HepG2 (cell line): ENCODE results near the gene PPIC. TPM values are rescaled to one million over a fixed set of nuclear protein-coding genes. Genes with fewer than 3 reads are reported as not detected.

Source experiments
- ATAC-seq: fragments of 200-7000 bp; cut with Tn5 transposase; 3 replicates; pipeline ENCODE4 v1.9.1; 2020; ENCODE audit warnings: mild to moderate bottlenecking, moderate library complexity
- BruUV-seq: library from RNA; stranded (reverse); fragments of 400-500 nt; replicated peaks from 2 replicates; lab custom pipeline; 2021; lab: Mats Ljungman, UMichigan
- CTCF ChIA-PET: fragments of 300-600 bp; formaldehyde crosslinking; extraction: SDS; loops from one replicate; lab custom pipeline; 2021; ENCODE audit warnings: low total read pairs, inconsistent platforms, low intra/inter-chr PET ratio; lab: Yijun Ruan, JAX
- POLR2A ChIA-PET: fragments of 350-600 bp; sonication (Branson Sonifier 250); formaldehyde crosslinking; loops from one replicate; lab custom pipeline; 2020; ENCODE audit warnings: antibody characterized with exemption, inconsistent platforms; lab: Yijun Ruan, JAX
- DNase-seq: peaks from one replicate; pipeline ENCODE4 v3.0.0-alpha.2; 2015; ENCODE audit warnings: low spot score
- FAIRE-seq: peaks from 3 replicates; lab custom pipeline; 2011; peaks lifted over from hg19 to GRCh38; lab: Jason Lieb, UNC
- H2AFZ ChIP-seq: one replicate; pipeline ENCODE4 v1.6.1; 2011; ENCODE audit warnings: low read length, inconsistent platforms
- H3K27ac ChIP-seq: fragments of 300-600 bp; 3 replicates; pipeline ENCODE4 v1.8.0; 2011; ENCODE audit warnings: mixed run types, mild to moderate bottlenecking, mixed read lengths, low read length, inconsistent platforms; ENCODE audit not compliant: insufficient read depth; ENCODE audit errors: extremely low read length
- H3K27me3 ChIP-seq, 2 experiments: fragments of 200-600 bp in 1 of 2; 2 replicates in 1 of 2; 3 replicates in 1 of 2; pipeline versions ENCODE4 v1.6.0 to v1.8.0; 2011; ENCODE audit warnings: low read length in 2 of 2, mild to moderate bottlenecking in 2 of 2, moderate library complexity in 2 of 2, inconsistent platforms in 1 of 2; ENCODE audit not compliant: insufficient read depth in 2 of 2, control insufficient read depth in 1 of 2
- H3K36me3 ChIP-seq, 2 experiments: fragments of 200-600 bp in 1 of 2; replicated peaks in 1 of 2; 2 replicates in 1 of 2; 3 replicates in 1 of 2; pipeline versions ENCODE4 v1.5.1 to v1.8.0; 2011; ENCODE audit warnings: low read length in 2 of 2, inconsistent platforms in 1 of 2; ENCODE audit not compliant: insufficient read depth in 2 of 2, control insufficient read depth in 1 of 2
- H3K4me1 ChIP-seq: 2 replicates; pipeline ENCODE4 v1.5.1; 2012; ENCODE audit warnings: low read length, inconsistent platforms; ENCODE audit not compliant: insufficient read depth
- H3K4me2 ChIP-seq: 2 replicates; pipeline ENCODE4 v1.6.0; 2011; ENCODE audit warnings: low read depth, low read length, inconsistent platforms
- H3K4me3 ChIP-seq, 3 experiments: fragments of 200-600 bp in 1 of 3; sonication (generic), shearing (Covaris generic) in 1 of 3; replicated peaks in 1 of 3; 2 replicates each; pipeline ENCODE4 v1.5.1; 2011 to 2016; ENCODE audit warnings: low read length in 3 of 3, inconsistent platforms in 2 of 3, low read depth in 2 of 3, mild to moderate bottlenecking in 2 of 3, control low read depth in 1 of 3, mixed read lengths in 1 of 3; ENCODE audit not compliant: insufficient read depth in 1 of 3
- H3K79me2 ChIP-seq: one replicate; pipeline ENCODE4 v1.6.1; 2011; ENCODE audit warnings: low read length, inconsistent platforms; ENCODE audit not compliant: insufficient read depth
- H3K9ac ChIP-seq: 2 replicates; pipeline ENCODE4 v1.6.0; 2011; ENCODE audit warnings: mild to moderate bottlenecking, low read depth, low read length, inconsistent platforms; ENCODE audit not compliant: insufficient read depth
- H3K9me3 ChIP-seq: 2 replicates; pipeline ENCODE4 v1.5.1; 2012; ENCODE audit warnings: mild to moderate bottlenecking, low read length
- H4K20me1 ChIP-seq: 2 replicates; pipeline ENCODE4 v1.6.0; 2011; ENCODE audit warnings: inconsistent platforms, mild to moderate bottlenecking, low read length, moderate library complexity; ENCODE audit not compliant: insufficient read depth
- MATR3 ChIP-seq: sonication (generic); formaldehyde crosslinking; IDR thresholded peaks from 2 replicates; pipeline ENCODE4 v1.4.0; 2020; ENCODE audit warnings: missing genetic modification reagents
- NFE2L1 ChIP-seq: sonication (generic); formaldehyde crosslinking; IDR thresholded peaks from 2 replicates; pipeline ENCODE4 v1.4.0; 2020; ENCODE audit warnings: missing genetic modification reagents, mild to moderate bottlenecking, borderline replicate concordance
- NONO ChIP-seq, 2 experiments: fragments of 450-650 bp in 1 of 2; sonication (generic) in 1 of 2; formaldehyde crosslinking in 1 of 2; IDR thresholded peaks in 1 of 2; conservative IDR thresholded peaks in 1 of 2; 2 replicates each; pipeline versions ENCODE4 v1.6.1 to v1.8.0; 2017 to 2022; ENCODE audit warnings: mild to moderate bottlenecking in 1 of 2, missing genetic modification reagents in 1 of 2, moderate library complexity in 1 of 2
- NR2F1 ChIP-seq, 2 experiments: fragments of 450-650 bp in 1 of 2; formaldehyde crosslinking in 1 of 2; IDR thresholded peaks; 2 replicates each; pipeline versions ENCODE4 v1.5.0 to v1.6.1; 2016 to 2020; ENCODE audit warnings: mild to moderate bottlenecking in 1 of 2, missing compliant biosample characterization in 1 of 2, missing genetic modification reagents in 1 of 2, moderate library complexity in 1 of 2
- RAD21 ChIP-seq: fragments of 450-650 bp; formaldehyde crosslinking; IDR thresholded peaks from 2 replicates; pipeline ENCODE4 v1.5.0; 2020; ENCODE audit warnings: mild to moderate bottlenecking
- SSRP1 ChIP-seq: IDR thresholded peaks from 2 replicates; pipeline ENCODE4 v1.6.1; 2016; ENCODE audit warnings: control low read depth
- STAG1 ChIP-seq: sonication (generic); formaldehyde crosslinking; IDR thresholded peaks from 2 replicates; pipeline ENCODE4 v1.4.0; 2020; ENCODE audit warnings: missing genetic modification reagents
- ZNF891 ChIP-seq: sonication (generic); formaldehyde crosslinking; IDR thresholded peaks from 2 replicates; pipeline ENCODE4 v1.5.0; 2020; ENCODE audit warnings: mild to moderate bottlenecking, missing genetic modification reagents
- WGBS: methylation state at CpG from one replicate; pipeline ENCODE4 v1.1.6; 2017; ENCODE audit warnings: low lambda C conversion rate; 5-methylcytosine and 5-hydroxymethylcytosine counted together
- in situ Hi-C: cut with HindIII; loops from 2 replicates; pipeline ENCODE4 v1.10.0; 2017; ENCODE audit warnings: low pct_unique_long_range_greater_than_20kb; ENCODE audit not compliant: extremely low pct_ligation_motif_present
- intact Hi-C: fragments of 100-400 bp; cut with micrococcal nuclease; formaldehyde crosslinking; loops from one replicate; pipeline ENCODE4 v1.10.0; 2022; ENCODE audit not compliant: unreplicated experiment
- polyA plus RNA-seq, 8 experiments: library from polyadenylated mRNA; depleted of rRNA in 3 of 8; stranded (reverse) in 7 of 8; unstranded in 1 of 8; fragments of >200 nt; fragmentation: Illumina TruSeq in 4 of 8; extraction: Trizol in 4 of 8; gene quantifications; 2 replicates each; pipeline versions ENCODE4 v1.2.1 to v1.2.3, GENCODE V29; 2011 to 2016; ENCODE audit warnings: low read depth in 4 of 8, missing spikeins in 1 of 8, mixed read lengths in 1 of 8; ENCODE audit not compliant: insufficient read depth in 1 of 8
- total RNA-seq, 5 experiments: library from RNA; depleted of rRNA; stranded (reverse); fragments of >200 nt; fragmentation: Illumina TruSeq; extraction: Trizol; gene quantifications; 2 replicates each; pipeline ENCODE4 v1.2.3, GENCODE V29; 2016; ENCODE audit warnings: low read depth in 1 of 5
- TF ChIP-seq, protein P1 (sequence below): sonication (generic); formaldehyde crosslinking; IDR thresholded peaks from 2 replicates; pipeline ENCODE4 v1.5.0; 2020; ENCODE audit warnings: mild to moderate bottlenecking, missing genetic modification reagents, moderate library complexity

The PPIC gene
- total and polyA plus RNA-seq, 2 of the 13 experiments (the other 11 are each of a cell fraction or from before 2014, with no cell fraction given), result 6.2 to 17.2 TPM

- Histone ChIP-seq H3K27me3 (no peaks in the 10 kb centered on the region), H3K27ac (no peak overlapping the region), H2AFZ (no peak overlapping the region), H3K9me3 (no peaks in the 10 kb centered on the region), H3K9ac (no peak overlapping the region), H3K4me1 (no peaks in the 10 kb centered on the region), H3K36me3 (0 out of 5 replicates have a peak, but pooled peaks cover 0 to 2% of the 10 kb centered on the region in 2 experiments), H3K79me2 (no peaks in the 10 kb centered on the region), H4K20me1 (no peaks in the 10 kb centered on the region), H3K4me3 (no peak overlapping the region), H3K4me2 (no peak overlapping the region)
- BruUV-seq, result no TSS peak
- ATAC-seq, result no peak
- intact Hi-C loops (no loop called here), in situ Hi-C loops (no loop called here)
- ChIA-PET POLR2A (no interaction called here), CTCF (no interaction called here)
- no peak for FAIRE-seq
- peak; percentile 6 for DNase-seq
- 87% methylated on average over 10 of the region's 10 CpGs for WGBS
- TF ChIP-seq NONO (IDR thresholded peaks at IDR 0.05), result no peak
- no peak for TF ChIP-seq NONO (CRISPR knock-in tag; conservative IDR thresholded peaks at IDR 0.05)
- TF ChIP-seq NR2F1 (CRISPR knock-in tag; IDR thresholded peaks at IDR 0.05), result no peak
- TF ChIP-seq STAG1 (CRISPR knock-in tag), result peak; percentile 55
- 0 out of 2 replicates have a peak, but pooled peaks have one; percentile 14 for TF ChIP-seq RAD21
- TF ChIP-seq, protein P1, sequence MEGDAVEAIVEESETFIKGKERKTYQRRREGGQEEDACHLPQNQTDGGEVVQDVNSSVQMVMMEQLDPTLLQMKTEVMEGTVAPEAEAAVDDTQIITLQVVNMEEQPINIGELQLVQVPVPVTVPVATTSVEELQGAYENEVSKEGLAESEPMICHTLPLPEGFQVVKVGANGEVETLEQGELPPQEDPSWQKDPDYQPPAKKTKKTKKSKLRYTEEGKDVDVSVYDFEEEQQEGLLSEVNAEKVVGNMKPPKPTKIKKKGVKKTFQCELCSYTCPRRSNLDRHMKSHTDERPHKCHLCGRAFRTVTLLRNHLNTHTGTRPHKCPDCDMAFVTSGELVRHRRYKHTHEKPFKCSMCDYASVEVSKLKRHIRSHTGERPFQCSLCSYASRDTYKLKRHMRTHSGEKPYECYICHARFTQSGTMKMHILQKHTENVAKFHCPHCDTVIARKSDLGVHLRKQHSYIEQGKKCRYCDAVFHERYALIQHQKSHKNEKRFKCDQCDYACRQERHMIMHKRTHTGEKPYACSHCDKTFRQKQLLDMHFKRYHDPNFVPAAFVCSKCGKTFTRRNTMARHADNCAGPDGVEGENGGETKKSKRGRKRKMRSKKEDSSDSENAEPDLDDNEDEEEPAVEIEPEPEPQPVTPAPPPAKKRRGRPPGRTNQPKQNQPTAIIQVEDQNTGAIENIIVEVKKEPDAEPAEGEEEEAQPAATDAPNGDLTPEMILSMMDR (CRISPR knock-in tag), result peak; percentile 36
Measured at GRCh38 chr5:122999947-123000563, 36.5 kb downstream of the PPIC start.

DNA sequence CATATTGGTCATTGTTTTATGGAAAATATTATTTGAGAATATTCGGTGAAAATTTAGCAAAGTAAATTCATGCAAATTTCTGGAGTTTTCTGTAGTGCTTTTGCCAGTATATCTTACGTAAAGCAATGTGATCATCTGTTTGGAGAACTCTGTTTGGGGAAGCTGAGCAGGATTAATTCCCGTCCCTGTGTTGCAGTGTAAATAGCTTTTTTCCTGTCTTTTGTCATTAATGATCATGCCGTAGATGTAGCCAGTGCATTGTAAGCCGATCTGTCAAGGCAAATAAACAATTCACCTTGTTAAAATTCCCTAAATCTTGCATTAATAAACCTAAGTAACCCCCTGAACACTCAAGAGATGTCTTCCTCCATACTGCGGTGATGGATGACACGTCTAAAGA is 39.2 kb downstream of the PPIC start:
- Histone ChIP-seq H3K4me3 (no peak overlapping the region), H3K79me2 (no peaks in the 10 kb centered on the region), H4K20me1 (no peaks in the 10 kb centered on the region), H3K4me2 (no peak overlapping the region), H3K4me1 (no peaks in the 10 kb centered on the region), H3K27me3 (no peaks in the 10 kb centered on the region), H3K27ac (no peak overlapping the region), H3K36me3 (no peaks in the 10 kb centered on the region), H3K9ac (no peak overlapping the region), H3K9me3 (no peaks in the 10 kb centered on the region), H2AFZ (no peak overlapping the region)
- intact Hi-C loops (no loop called here), in situ Hi-C loops (no loop called here)
- TF ChIP-seq SSRP1 (no peak), NFE2L1 (CRISPR knock-in tag) (no peak), MATR3 (no peak), ZNF891 (CRISPR knock-in tag) (no peak)
- FAIRE-seq (no peak), DNase-seq (no peak), ATAC-seq (no peak)
- BruUV-seq, result no TSS peak
- POLR2A ChIA-PET, result no interaction called here
- WGBS, result 85% methylated on average over 7 of the region's 7 CpGs
- CTCF ChIA-PET, result no interaction called here
